ENCODE measurements around the gene PPWD1. TPM values are rescaled to one million over a fixed set of nuclear protein-coding genes. Genes with fewer than 3 reads are reported as not detected.

Gene PPWD1
- polyA plus RNA-seq, 1 of the 3 experiments (the other 2 are of a cell fraction): 6.0 TPM

GRCh38 chr5:65611524-65611923 lies 48.4 kb downstream of the PPWD1 start:
- Histone ChIP-seq H2AFZ (ENCODE audit: low read depth) (no peak overlapping the region), H3F3A (replicated peaks; ENCODE audit: insufficient read depth) (peaks cover 8% of the 10 kb centered on the region), H3K4me3 (ENCODE audit: low read depth in 2 of 2, low read length in 1 of 2) (no peak overlapping the region), H3K36me3 (replicated peaks in 1 of 2; ENCODE audit: control insufficient read depth in 1 of 2, insufficient read depth in 2 of 2, low read length in 1 of 2) (peaks cover 69 to 74% of the 10 kb centered on the region in 2 experiments), H3K4me2 (no peak overlapping the region), H3K79me2 (ENCODE audit: insufficient read depth) (peaks cover 19% of the 10 kb centered on the region), H3K9ac (no peak overlapping the region), H3K27me3 (ENCODE audit: insufficient read depth) (no peaks in the 10 kb centered on the region), H4K20me1 (ENCODE audit: insufficient read depth) (no peaks in the 10 kb centered on the region), H3K27ac (ENCODE audit: low read depth in 2 of 2, low read length in 1 of 2) (no peak overlapping the region), H3K9me2 (no peaks in the 10 kb centered on the region), H3K4me1 (ENCODE audit: control insufficient read depth in 1 of 2, insufficient read depth in 2 of 2, low read depth in 1 of 2, low read length in 1 of 2) (no peaks in the 10 kb centered on the region), H3K9me3 (no peaks in the 10 kb centered on the region)
- 78% methylated on average over 3 of the region's 3 CpGs for WGBS (ENCODE audit: low lambda C conversion rate)
- POLR2A ChIA-PET: no interaction called here
- no peak for DNase-seq
- TF ChIP-seq MEF2A (IDR thresholded peaks at IDR 0.05; ENCODE audit: borderline replicate concordance, low read depth) (no peak), MAX (IDR thresholded peaks at IDR 0.05; ENCODE audit: low read depth) (no peak), MXI1 (IDR thresholded peaks at IDR 0.05; ENCODE audit: low read depth, low read length) (no peak), RAD21 (IDR thresholded peaks at IDR 0.05; ENCODE audit: low read length) (no peak), EP300 (IDR thresholded peaks at IDR 0.05; ENCODE audit: borderline replicate concordance in 1 of 2, low read depth in 1 of 2, low read length in 1 of 2) (no peak), TCF12 (IDR thresholded peaks at IDR 0.05) (no peak), USF2 (IDR thresholded peaks at IDR 0.05; ENCODE audit: borderline replicate concordance, low read depth, low read length) (no peak), RFX5 (IDR thresholded peaks at IDR 0.05; ENCODE audit: low read length) (no peak), ELF1 (IDR thresholded peaks at IDR 0.05) (no peak), PBX3 (IDR thresholded peaks at IDR 0.05) (no peak), RXRA (IDR thresholded peaks at IDR 0.05; ENCODE audit: borderline replicate concordance, low read depth) (no peak), NFIC (IDR thresholded peaks at IDR 0.05; ENCODE audit: borderline replicate concordance) (no peak), EZH2phosphoT487 (IDR thresholded peaks at IDR 0.05; ENCODE audit: borderline replicate concordance, low read depth) (no peak), NRF1 (IDR thresholded peaks at IDR 0.05; ENCODE audit: low read depth, low read length) (no peak), JUND (IDR thresholded peaks at IDR 0.05) (no peak), CHD2 (IDR thresholded peaks at IDR 0.05; ENCODE audit: low read length, partially characterized antibody) (no peak), REST (IDR thresholded peaks at IDR 0.05; ENCODE audit: low read depth, low read length) (no peak), FOSL2 (IDR thresholded peaks at IDR 0.05; ENCODE audit: borderline replicate concordance, low read depth) (no peak), FOXM1 (IDR thresholded peaks at IDR 0.05; ENCODE audit: low read depth) (no peak), SMC3 (IDR thresholded peaks at IDR 0.05; ENCODE audit: low read depth, low read length) (no peak)
- CTCF ChIA-PET: interaction anchor here (1.5 to 1.6 kb wide), 2 partner anchors 9 to 12 kb away, joined by 3 to 5 read pairs; no protein-coding TSS in a partner anchor
